GM19438 (cell line): ENCODE measurements around the gene BBS5.
"Not testable (repeated sequence)": the region's sequence is repeated elsewhere in the genome, so short reads cannot be mapped to it uniquely, and the experiment has no call there.

Experiments
- ATAC-seq: cut with Tn5 transposase; IDR thresholded peaks from one replicate; pipeline ENCODE4 v1.9.1; 2021; ENCODE audit warnings: low read depth; ENCODE audit not compliant: unreplicated experiment

Gene BBS5

DNA sequence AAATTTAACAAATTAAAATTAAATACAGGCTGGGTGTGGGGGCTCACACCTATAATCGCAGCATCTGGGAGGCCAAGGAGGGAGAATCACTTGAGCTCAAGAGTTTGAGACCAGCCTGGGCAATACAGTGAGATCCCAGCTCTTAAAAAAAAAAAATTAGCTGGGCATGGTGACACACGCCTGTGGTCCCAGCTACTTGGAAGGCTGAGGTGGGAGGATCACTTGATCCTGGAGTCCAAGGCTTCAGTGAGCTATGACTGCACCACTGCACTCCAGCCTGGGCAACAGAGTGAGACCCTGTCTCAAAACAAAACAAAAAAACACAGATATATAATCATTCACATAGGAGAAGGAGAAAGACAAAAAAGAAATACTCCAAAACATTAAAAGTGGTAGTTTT is 60.2 kb downstream of the BBS5 start:
- ATAC-seq = not testable (repeated sequence)

GRCh38 chr2:169540146-169540545 is 60.9 kb downstream of the BBS5 start:
- no peak for ATAC-seq

GRCh38 chr2:169542433-169542832 is 63.1 kb downstream of the BBS5 start:
- ATAC-seq = no peak

DNA sequence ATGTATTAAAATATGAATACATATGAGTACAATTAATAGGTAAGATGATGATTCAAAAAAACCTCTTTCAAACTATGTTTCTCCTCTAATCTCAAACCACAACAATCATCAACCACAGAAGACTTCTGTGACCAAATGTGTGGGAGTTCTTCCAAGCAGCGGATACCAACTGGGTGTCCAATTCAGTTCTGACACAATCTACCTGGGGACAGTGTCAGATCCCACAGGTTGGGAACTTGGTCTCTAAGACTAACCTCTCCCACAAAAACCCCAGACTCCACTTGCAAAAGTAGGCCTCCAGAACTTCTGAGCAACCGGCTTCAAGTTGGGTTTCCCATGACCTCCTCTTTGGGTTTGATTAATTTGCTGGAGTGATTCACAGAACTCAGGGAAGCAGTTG is 67.5 kb downstream of the BBS5 start:
- no peak for ATAC-seq
